ENCODE results near the gene SCART1.

GRCh38 chr10:133412381-133412711 is 41.4 kb upstream of the SCART1 start:
- TF ChIP-seq, protein P1, sequence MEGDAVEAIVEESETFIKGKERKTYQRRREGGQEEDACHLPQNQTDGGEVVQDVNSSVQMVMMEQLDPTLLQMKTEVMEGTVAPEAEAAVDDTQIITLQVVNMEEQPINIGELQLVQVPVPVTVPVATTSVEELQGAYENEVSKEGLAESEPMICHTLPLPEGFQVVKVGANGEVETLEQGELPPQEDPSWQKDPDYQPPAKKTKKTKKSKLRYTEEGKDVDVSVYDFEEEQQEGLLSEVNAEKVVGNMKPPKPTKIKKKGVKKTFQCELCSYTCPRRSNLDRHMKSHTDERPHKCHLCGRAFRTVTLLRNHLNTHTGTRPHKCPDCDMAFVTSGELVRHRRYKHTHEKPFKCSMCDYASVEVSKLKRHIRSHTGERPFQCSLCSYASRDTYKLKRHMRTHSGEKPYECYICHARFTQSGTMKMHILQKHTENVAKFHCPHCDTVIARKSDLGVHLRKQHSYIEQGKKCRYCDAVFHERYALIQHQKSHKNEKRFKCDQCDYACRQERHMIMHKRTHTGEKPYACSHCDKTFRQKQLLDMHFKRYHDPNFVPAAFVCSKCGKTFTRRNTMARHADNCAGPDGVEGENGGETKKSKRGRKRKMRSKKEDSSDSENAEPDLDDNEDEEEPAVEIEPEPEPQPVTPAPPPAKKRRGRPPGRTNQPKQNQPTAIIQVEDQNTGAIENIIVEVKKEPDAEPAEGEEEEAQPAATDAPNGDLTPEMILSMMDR (conservative IDR thresholded peaks at IDR 0.05; ENCODE audit: low read depth, low read length): no peak
- TF ChIP-seq POLR2A (IDR thresholded peaks at IDR 0.05; ENCODE audit: low read depth, low read length) (no peak), CHD1 (IDR thresholded peaks at IDR 0.05; ENCODE audit: low read depth, low read length) (no peak), RCOR1 (IDR thresholded peaks at IDR 0.05; ENCODE audit: insufficient replicate concordance, low read length) (no peak), RAD21 (IDR thresholded peaks at IDR 0.05; ENCODE audit: low read length) (no peak), MAFK (IDR thresholded peaks at IDR 0.05; ENCODE audit: low read depth, low read length) (no peak), BHLHE40 (IDR thresholded peaks at IDR 0.05; ENCODE audit: low read depth, low read length) (no peak), RFX5 (IDR thresholded peaks at IDR 0.05; ENCODE audit: low read depth, low read length) (no peak)
